ENCODE results near the gene EXOC3L2. TPM values are rescaled to one million over a fixed set of nuclear protein-coding genes. Genes with fewer than 3 reads are reported as not detected.

The EXOC3L2 gene
- total RNA-seq, 1 donor from 2014 or later = not detected

GRCh38 chr19:45172611-45173208, 72.5 kb downstream of the EXOC3L2 start:
- CTCF ChIA-PET = no interaction called here
- peaks cover 7% of the 10 kb centered on the region for H3K36me3 Mint-ChIP-seq (ENCODE audit: low read depth)
- POLR2A ChIA-PET = no interaction called here

GRCh38 chr19:45172173-45172572, 73.0 kb downstream of the EXOC3L2 start:
- H3K36me3 Mint-ChIP-seq (ENCODE audit: low read depth) = peaks cover 7% of the 10 kb centered on the region
- POLR2A ChIA-PET = no interaction called here
- no peak for DNase-seq
- CTCF ChIA-PET = no interaction called here
- no peak for ATAC-seq (ENCODE audit: low read depth)
- H3K27me3 Mint-ChIP-seq = no peaks in the 10 kb centered on the region
- no peak overlapping the region for H3K27ac Mint-ChIP-seq
- H3K9me3 Mint-ChIP-seq = no peaks in the 10 kb centered on the region
- no peak for TF ChIP-seq CTCF (IDR thresholded peaks at IDR 0.05)
- intact Hi-C loops (cut with micrococcal nuclease) = no loop called here
- H3K4me1 Mint-ChIP-seq = peaks cover 31% of the 10 kb centered on the region
- no peak overlapping the region for H3K4me3 Mint-ChIP-seq

More at GRCh38 chr19:45172611-45173208, 72.5 kb downstream of the EXOC3L2 start:
- H3K4me3 Mint-ChIP-seq = no peak overlapping the region
- no peak for TF ChIP-seq CTCF (IDR thresholded peaks at IDR 0.05)
- ATAC-seq (ENCODE audit: low read depth) (no peak), DNase-seq (no peak)
- no peaks in the 10 kb centered on the region for H3K9me3 Mint-ChIP-seq
- H3K27ac Mint-ChIP-seq = no peak overlapping the region
- no peaks in the 10 kb centered on the region for H3K27me3 Mint-ChIP-seq
- intact Hi-C loops (cut with micrococcal nuclease) = no loop called here
- peaks cover 36% of the 10 kb centered on the region for H3K4me1 Mint-ChIP-seq

GRCh38 chr19:45171211-45171623, 74.0 kb downstream of the EXOC3L2 start:
- ATAC-seq (ENCODE audit: low read depth) = no peak
- H3K27ac Mint-ChIP-seq = peak overlapping the region; percentile 59
- TF ChIP-seq CTCF (IDR thresholded peaks at IDR 0.05) = no peak
- CTCF ChIA-PET = no interaction called here
- no peak for DNase-seq
- H3K36me3 Mint-ChIP-seq (ENCODE audit: low read depth) = peaks cover 7% of the 10 kb centered on the region
- H3K27me3 Mint-ChIP-seq = no peaks in the 10 kb centered on the region
- H3K4me1 Mint-ChIP-seq = peaks cover 29% of the 10 kb centered on the region
- no peaks in the 10 kb centered on the region for H3K9me3 Mint-ChIP-seq
- no peak overlapping the region for H3K4me3 Mint-ChIP-seq
- intact Hi-C loops (cut with micrococcal nuclease) = no loop called here
- POLR2A ChIA-PET = no interaction called here

- no peaks in the 10 kb centered on the region for H3K27me3 Mint-ChIP-seq
- DNase-seq (no peak), ATAC-seq (ENCODE audit: low read depth) (no peak)
- CTCF ChIA-PET = no interaction called here
- H3K9me3 Mint-ChIP-seq = no peaks in the 10 kb centered on the region
- no peak overlapping the region for H3K4me3 Mint-ChIP-seq
- H3K36me3 Mint-ChIP-seq (ENCODE audit: low read depth) = peaks cover 6% of the 10 kb centered on the region
- POLR2A ChIA-PET = no interaction called here
- intact Hi-C loops (cut with micrococcal nuclease) = no loop called here
- TF ChIP-seq CTCF (IDR thresholded peaks at IDR 0.05) = no peak
- H3K27ac Mint-ChIP-seq = no peak overlapping the region
- H3K4me1 Mint-ChIP-seq = peaks cover 29% of the 10 kb centered on the region
Observed at GRCh38 chr19:45170146-45171106, 74.8 kb downstream of the EXOC3L2 start.

- peaks cover 30% of the 10 kb centered on the region for H3K4me1 Mint-ChIP-seq
- no peaks in the 10 kb centered on the region for H3K27me3 Mint-ChIP-seq
- H3K36me3 Mint-ChIP-seq (ENCODE audit: low read depth) = peaks cover 4% of the 10 kb centered on the region
- no peak for TF ChIP-seq CTCF (IDR thresholded peaks at IDR 0.05)
- no peaks in the 10 kb centered on the region for H3K9me3 Mint-ChIP-seq
- DNase-seq (no peak), ATAC-seq (ENCODE audit: low read depth) (no peak)
- no peak overlapping the region for H3K4me3 Mint-ChIP-seq
- CTCF ChIA-PET = no interaction called here
- no peak overlapping the region for H3K27ac Mint-ChIP-seq
- intact Hi-C loops (cut with micrococcal nuclease) = no loop called here
- POLR2A ChIA-PET = no interaction called here
Observed at GRCh38 chr19:45169602-45170001, 75.6 kb downstream of the EXOC3L2 start.

Measured in activated B cell treated with CpG ODN at 0.5 μM for 24 hours (primary cell).